ENCODE data around the gene SOCS3.

DNA sequence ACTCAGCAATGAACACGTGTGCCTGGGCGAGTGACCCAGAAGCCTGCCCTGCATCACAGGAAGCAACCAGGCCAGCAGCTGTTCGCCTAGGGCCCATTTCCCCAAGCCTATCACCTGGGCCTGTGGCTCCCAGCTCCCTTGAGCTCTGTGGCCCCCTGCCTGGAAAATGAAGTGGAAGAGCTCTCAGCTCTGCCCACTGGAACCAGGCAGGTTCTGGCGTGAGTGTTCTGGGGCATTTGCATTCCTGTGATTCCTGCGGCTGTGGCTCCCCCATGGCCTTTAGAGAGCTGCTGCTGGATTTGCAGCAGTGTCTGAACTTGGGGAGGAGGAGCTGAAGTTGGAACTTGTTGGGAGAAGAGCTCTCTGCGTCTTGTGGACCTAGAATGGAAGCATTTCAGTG lies 41.4 kb upstream of the SOCS3 start:
- TF ChIP-seq, protein P1, sequence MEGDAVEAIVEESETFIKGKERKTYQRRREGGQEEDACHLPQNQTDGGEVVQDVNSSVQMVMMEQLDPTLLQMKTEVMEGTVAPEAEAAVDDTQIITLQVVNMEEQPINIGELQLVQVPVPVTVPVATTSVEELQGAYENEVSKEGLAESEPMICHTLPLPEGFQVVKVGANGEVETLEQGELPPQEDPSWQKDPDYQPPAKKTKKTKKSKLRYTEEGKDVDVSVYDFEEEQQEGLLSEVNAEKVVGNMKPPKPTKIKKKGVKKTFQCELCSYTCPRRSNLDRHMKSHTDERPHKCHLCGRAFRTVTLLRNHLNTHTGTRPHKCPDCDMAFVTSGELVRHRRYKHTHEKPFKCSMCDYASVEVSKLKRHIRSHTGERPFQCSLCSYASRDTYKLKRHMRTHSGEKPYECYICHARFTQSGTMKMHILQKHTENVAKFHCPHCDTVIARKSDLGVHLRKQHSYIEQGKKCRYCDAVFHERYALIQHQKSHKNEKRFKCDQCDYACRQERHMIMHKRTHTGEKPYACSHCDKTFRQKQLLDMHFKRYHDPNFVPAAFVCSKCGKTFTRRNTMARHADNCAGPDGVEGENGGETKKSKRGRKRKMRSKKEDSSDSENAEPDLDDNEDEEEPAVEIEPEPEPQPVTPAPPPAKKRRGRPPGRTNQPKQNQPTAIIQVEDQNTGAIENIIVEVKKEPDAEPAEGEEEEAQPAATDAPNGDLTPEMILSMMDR (conservative IDR thresholded peaks at IDR 0.05; ENCODE audit: low read depth, low read length) = no peak
- TF ChIP-seq EZH2 (IDR thresholded peaks at IDR 0.05; ENCODE audit: low read length, unreplicated experiment) = no peak
- TF ChIP-seq EZH2phosphoT487 (IDR thresholded peaks at IDR 0.05; ENCODE audit: borderline replicate concordance, low read length) = no peak

Data from PC-3 (cell line).